H9 (cell line): ENCODE measurements around the gene POMT2. TPM values are rescaled to one million over a fixed set of nuclear protein-coding genes. Genes with fewer than 3 reads are reported as not detected.

Experiments used
- DNase-seq: peaks from one replicate; pipeline ENCODE4 v3.0.0-alpha.2; 2017
- H2AFZ ChIP-seq: one replicate; pipeline ENCODE4 v1.6.1; 2013; ENCODE audit warnings: mild to moderate bottlenecking, low read length, control low read depth, moderate library complexity
- H2AK5ac ChIP-seq: 2 replicates; pipeline ENCODE4 v1.6.1; 2013; ENCODE audit warnings: low read length, control low read depth, mixed read lengths; ENCODE audit not compliant: insufficient read length
- H2BK120ac ChIP-seq: one replicate; pipeline ENCODE4 v1.6.1; 2013; ENCODE audit warnings: low read depth, mild to moderate bottlenecking, low read length, control low read depth, inconsistent platforms; ENCODE audit not compliant: poor library complexity, severe bottlenecking
- H2BK12ac ChIP-seq: 2 replicates; pipeline ENCODE4 v1.6.1; 2013; ENCODE audit warnings: low read length, control low read depth, mixed read lengths, low read depth; ENCODE audit not compliant: insufficient read length
- H2BK15ac ChIP-seq: 2 replicates; pipeline ENCODE4 v1.6.1; 2013; ENCODE audit warnings: low read depth, low read length, control low read depth
- H2BK20ac ChIP-seq: one replicate; pipeline ENCODE4 v1.6.1; 2013; ENCODE audit warnings: low read depth, mild to moderate bottlenecking, low read length, control low read depth, inconsistent platforms; ENCODE audit not compliant: poor library complexity, severe bottlenecking
- H2BK5ac ChIP-seq: 2 replicates; pipeline ENCODE4 v1.6.1; 2013; ENCODE audit warnings: low read length, control low read depth, mixed read lengths; ENCODE audit not compliant: insufficient read length
- H3K14ac ChIP-seq: 2 replicates; pipeline ENCODE4 v1.6.1; 2013; ENCODE audit warnings: low read length, control low read depth; ENCODE audit not compliant: insufficient read depth
- H3K18ac ChIP-seq: 2 replicates; pipeline ENCODE4 v1.6.1; 2013; ENCODE audit warnings: low read depth, mild to moderate bottlenecking, mixed read lengths, low read length, control low read depth; ENCODE audit not compliant: insufficient read length
- H3K23ac ChIP-seq: 2 replicates; pipeline ENCODE4 v1.6.1; 2013; ENCODE audit warnings: low read length, control low read depth, mixed read lengths, low read depth; ENCODE audit not compliant: insufficient read length
- H3K23me2 ChIP-seq: 2 replicates; pipeline ENCODE4 v1.6.1; 2013; ENCODE audit warnings: low read depth, mild to moderate bottlenecking, mixed read lengths, low read length, control low read depth; ENCODE audit not compliant: insufficient read length, poor library complexity, severe bottlenecking
- H3K27ac ChIP-seq: 2 replicates; pipeline ENCODE4 v1.5.1; 2013; ENCODE audit warnings: low read length, control low read depth, mixed read lengths, low read depth; ENCODE audit not compliant: insufficient read length
- H3K27me3 ChIP-seq: 2 replicates; pipeline ENCODE4 v1.6.1; 2013; ENCODE audit warnings: low read length, control low read depth, inconsistent platforms; ENCODE audit not compliant: insufficient read depth
- H3K4ac ChIP-seq: 2 replicates; pipeline ENCODE4 v1.6.1; 2013; ENCODE audit warnings: low read depth, mild to moderate bottlenecking, control low read depth, inconsistent platforms, low read length, moderate library complexity
- H3K4me1 ChIP-seq: 2 replicates; pipeline ENCODE4 v1.6.1; 2013; ENCODE audit warnings: low read length, control low read depth, inconsistent platforms; ENCODE audit not compliant: insufficient read depth
- H3K4me2 ChIP-seq: 2 replicates; pipeline ENCODE4 v1.6.1; 2013; ENCODE audit warnings: low read length, control low read depth, mixed read lengths; ENCODE audit not compliant: insufficient read length, insufficient read depth
- H3K56ac ChIP-seq: 2 replicates; pipeline ENCODE4 v1.6.1; 2013; ENCODE audit warnings: low read depth, mild to moderate bottlenecking, mixed read lengths, low read length, control low read depth; ENCODE audit not compliant: insufficient read length
- H3K79me1 ChIP-seq: 2 replicates; pipeline ENCODE4 v1.6.1; 2013; ENCODE audit warnings: low read depth, mild to moderate bottlenecking, moderate library complexity, low read length, control low read depth, inconsistent platforms; ENCODE audit not compliant: insufficient read depth, poor library complexity, severe bottlenecking
- H3K79me2 ChIP-seq: 2 replicates; pipeline ENCODE4 v1.6.1; 2013; ENCODE audit warnings: low read length, control low read depth, inconsistent platforms; ENCODE audit not compliant: insufficient read depth
- H3K9ac ChIP-seq: 2 replicates; pipeline ENCODE4 v1.6.1; 2013; ENCODE audit warnings: low read length, control low read depth, mixed read lengths; ENCODE audit not compliant: insufficient read length; ENCODE audit errors: extremely low read depth
- H3K9me3 ChIP-seq: one replicate; pipeline ENCODE4 v1.6.1; 2013; ENCODE audit warnings: low read depth, low read length, inconsistent platforms; ENCODE audit not compliant: control insufficient read depth
- H3T11ph ChIP-seq: one replicate; pipeline ENCODE4 v1.6.1; 2013; ENCODE audit warnings: mild to moderate bottlenecking, low read length, control low read depth, inconsistent platforms
- H4K20me1 ChIP-seq: one replicate; pipeline ENCODE4 v1.6.1; 2013; ENCODE audit not compliant: control insufficient read depth, insufficient read length, insufficient read depth
- H4K5ac ChIP-seq: 2 replicates; pipeline ENCODE4 v1.6.1; 2013; ENCODE audit warnings: low read depth, mild to moderate bottlenecking, mixed read lengths, low read length, control low read depth; ENCODE audit not compliant: insufficient read length
- H4K8ac ChIP-seq: replicated peaks from 2 replicates; pipeline ENCODE4 v1.6.1; 2013; ENCODE audit warnings: low read length, control low read depth, mixed read lengths, low read depth; ENCODE audit not compliant: insufficient read length
- H4K91ac ChIP-seq: 2 replicates; pipeline ENCODE4 v1.6.1; 2013; ENCODE audit warnings: low read depth, mild to moderate bottlenecking, moderate library complexity, mixed read lengths, low read length, control low read depth; ENCODE audit not compliant: insufficient read length
- H3K27ac Mint-ChIP-seq, 3 experiments: 2 replicates in 2 of 3; 3 replicates in 1 of 3; pipeline ENCODE4 v1.8.0; 2020 to 2021; ENCODE audit warnings: mixed read lengths in 3 of 3, mild to moderate bottlenecking in 1 of 3, moderate library complexity in 1 of 3
- H3K27me3 Mint-ChIP-seq: 2 replicates; pipeline ENCODE4 v1.8.0; 2021; ENCODE audit warnings: low read depth, mild to moderate bottlenecking, moderate library complexity, mixed read lengths
- H3K36me3 Mint-ChIP-seq, 3 experiments: 2 replicates in 2 of 3; 3 replicates in 1 of 3; pipeline ENCODE4 v1.8.0; 2020 to 2021; ENCODE audit warnings: low read depth in 3 of 3, mixed read lengths in 3 of 3; ENCODE audit not compliant: insufficient read depth in 1 of 3
- H3K4me1 Mint-ChIP-seq, 2 experiments: 2 replicates each; pipeline ENCODE4 v1.8.0; 2020; ENCODE audit warnings: mixed read lengths in 2 of 2
- H3K4me3 Mint-ChIP-seq, 2 experiments: 2 replicates in 1 of 2; 3 replicates in 1 of 2; pipeline ENCODE4 v1.8.0; 2020 to 2021; ENCODE audit warnings: mild to moderate bottlenecking in 2 of 2, mixed read lengths in 2 of 2, moderate library complexity in 1 of 2
- H3K9me3 Mint-ChIP-seq, 2 experiments: 2 replicates in 1 of 2; 3 replicates in 1 of 2; pipeline ENCODE4 v1.8.0; 2020; ENCODE audit warnings: mild to moderate bottlenecking in 2 of 2, mixed read lengths in 2 of 2, moderate library complexity in 1 of 2
- CTCF ChIP-seq: fragments of 200-600 bp; sonication (generic); conservative IDR thresholded peaks from 3 replicates; pipeline ENCODE4 v1.8.0; 2021; ENCODE audit warnings: antibody characterized with exemption, mild to moderate bottlenecking
- WGBS: extraction: QIAGEN DNeasy Blood & Tissue Kit; methylation state at CpG from one replicate; pipeline ENCODE4 v1.1.7; 2013; ENCODE audit warnings: missing lambda C conversion rate, low lambda C conversion rate, mixed read lengths; ENCODE audit not compliant: insufficient read length; ENCODE audit errors: extremely low coverage; 5-methylcytosine and 5-hydroxymethylcytosine counted together
- total RNA-seq: library from RNA; stranded (reverse); gene quantifications from 2 replicates; pipeline ENCODE4 v1.2.1, GENCODE V29; 2021

Gene POMT2
- total RNA-seq, 1 experiment from 2014 or later: 25.2 TPM

GRCh38 chr14:77310026-77310425, 10.7 kb downstream of the POMT2 start:
- Histone ChIP-seq H4K91ac (no peak overlapping the region), H2BK5ac (no peak overlapping the region), H3K23ac (no peak overlapping the region), H3K23me2 (no peaks in the 10 kb centered on the region), H3K14ac (no peak overlapping the region), H3K9me3 (no peaks in the 10 kb centered on the region), H3K79me2 (no peaks in the 10 kb centered on the region), H2AK5ac (no peak overlapping the region), H2BK15ac (no peak overlapping the region), H4K20me1 (no peaks in the 10 kb centered on the region), H3K4me1 (peaks cover 10% of the 10 kb centered on the region; the same call in 1 of the 2 replicates), H3K18ac (no peak overlapping the region), H2AFZ (no peak overlapping the region), H3K4ac (no peak overlapping the region), H4K8ac (no peak overlapping the region), H3T11ph (no peak overlapping the region), H3K27me3 (no peaks in the 10 kb centered on the region), H2BK120ac (no peak overlapping the region), H2BK12ac (no peak overlapping the region), H3K79me1 (no peaks in the 10 kb centered on the region), H2BK20ac (no peak overlapping the region), H3K4me2 (no peak overlapping the region), H3K27ac (no peak overlapping the region), H3K9ac (no peak overlapping the region), H4K5ac (no peak overlapping the region), H3K56ac (no peak overlapping the region)
- no CpG with 5 or more reads among the region's 4 CpGs for WGBS
- no peak for TF ChIP-seq CTCF
- Mint-ChIP-seq H3K9me3 (no peaks in the 10 kb centered on the region), H3K36me3 (peaks cover 2 to 13% (median 9%) of the 10 kb centered on the region in 3 experiments; a peak in 5 of 7 replicates), H3K4me1 (peaks cover 34 to 37% of the 10 kb centered on the region in 2 experiments), H3K4me3 (no peak overlapping the region), H3K27me3 (no peaks in the 10 kb centered on the region), H3K27ac (no peak overlapping the region; a peak in 1 of 7 replicates)
- no peak for DNase-seq
